Endothelial cell of umbilical vein (primary cell): Measurements from ENCODE around the gene SCG2. TPM values are rescaled to one million over a fixed set of nuclear protein-coding genes. Genes with fewer than 3 reads are reported as not detected.

Experiments
- BruUV-seq: library from RNA; stranded (reverse); fragments of 400-500 nt; replicated peaks from 2 replicates; lab custom pipeline; 2021; lab: Mats Ljungman, UMichigan
- CTCF ChIA-PET: fragments of 300-600, 350-600 bp; sonication (Branson Sonifier 250); formaldehyde crosslinking; loops from one replicate; lab custom pipeline; 2021; ENCODE audit warnings: antibody characterized with exemption, inconsistent platforms; lab: Charles Lee
- POLR2A ChIA-PET: fragments of 300-600, 350-600 bp; sonication (Branson Sonifier 250); formaldehyde crosslinking; loops from one replicate; lab custom pipeline; 2021; ENCODE audit warnings: antibody characterized with exemption, inconsistent platforms; lab: Charles Lee
- DNase-seq: peaks from one replicate; pipeline ENCODE4 v3.0.0-alpha.2; 2011; ENCODE audit warnings: low read depth, low spot score
- FAIRE-seq: peaks from 2 replicates; lab custom pipeline; 2011; peaks lifted over from hg19 to GRCh38; lab: Jason Lieb, UNC
- H2AFZ ChIP-seq: 2 replicates; pipeline ENCODE4 v1.6.0; 2012; ENCODE audit warnings: low read depth, low read length, control low read depth, inconsistent platforms
- H3K27ac ChIP-seq: 2 replicates; pipeline ENCODE4 v1.5.1; 2011; ENCODE audit warnings: low read depth, mild to moderate bottlenecking, control low read depth, low read length, moderate library complexity; ENCODE audit not compliant: insufficient read depth
- H3K27me3 ChIP-seq, 2 experiments: 2 replicates each; pipeline versions ENCODE4 v1.6.0 to v1.6.1; 2011; ENCODE audit warnings: low read length in 2 of 2, mixed read lengths in 1 of 2; ENCODE audit not compliant: control insufficient read depth in 2 of 2, insufficient read depth in 2 of 2
- H3K36me3 ChIP-seq, 2 experiments: 2 replicates in 1 of 2; 3 replicates in 1 of 2; pipeline ENCODE4 v1.5.1; 2011; ENCODE audit warnings: low read length in 2 of 2, mild to moderate bottlenecking in 1 of 2, moderate library complexity in 1 of 2; ENCODE audit not compliant: control insufficient read depth in 2 of 2, insufficient read depth in 2 of 2; ENCODE audit errors: extremely low read depth in 1 of 2
- H3K4me1 ChIP-seq: 3 replicates; pipeline ENCODE4 v1.5.1; 2011; ENCODE audit warnings: mild to moderate bottlenecking, low read length; ENCODE audit not compliant: control insufficient read depth, insufficient read depth; ENCODE audit errors: extremely low read depth
- H3K4me2 ChIP-seq: 2 replicates; pipeline ENCODE4 v1.6.1; 2011; ENCODE audit warnings: low read length, control low read depth, mixed read lengths; ENCODE audit not compliant: insufficient read depth
- H3K4me3 ChIP-seq, 3 experiments: fragments of 200-600 bp in 1 of 3; sonication (generic), shearing (Covaris generic) in 1 of 3; replicated peaks in 1 of 3; 2 replicates each; pipeline ENCODE4 v1.5.1; 2011 to 2016; ENCODE audit warnings: control low read depth in 3 of 3, low read length in 3 of 3, mild to moderate bottlenecking in 2 of 3, inconsistent platforms in 1 of 3, low read depth in 1 of 3, moderate library complexity in 1 of 3; ENCODE audit not compliant: insufficient read depth in 1 of 3
- H3K79me2 ChIP-seq: 2 replicates; pipeline ENCODE4 v1.6.0; 2012; ENCODE audit warnings: low read length, inconsistent platforms; ENCODE audit not compliant: control insufficient read depth, insufficient read depth
- H3K9ac ChIP-seq: replicated peaks from 2 replicates; pipeline ENCODE3; 2011; ENCODE audit warnings: low read length, control low read depth; ENCODE audit not compliant: insufficient read depth; ENCODE audit errors: extremely low read depth
- H3K9me1 ChIP-seq: replicated peaks from 3 replicates; pipeline ENCODE4 v1.6.0; 2011; ENCODE audit warnings: mild to moderate bottlenecking, low read length; ENCODE audit not compliant: control insufficient read depth, insufficient read depth; ENCODE audit errors: extremely low read depth
- H3K9me3 ChIP-seq: replicated peaks from 2 replicates; pipeline ENCODE4 v1.5.1; 2012; ENCODE audit warnings: low read length, inconsistent platforms; ENCODE audit not compliant: control insufficient read depth, insufficient read depth
- H4K20me1 ChIP-seq: replicated peaks from 2 replicates; pipeline ENCODE3; 2011; ENCODE audit warnings: mild to moderate bottlenecking, low read length; ENCODE audit not compliant: control insufficient read depth, insufficient read depth; ENCODE audit errors: extremely low read depth
- EZH2 ChIP-seq: IDR thresholded peaks from 2 replicates; pipeline ENCODE4 v1.6.1; 2012; ENCODE audit warnings: borderline replicate concordance, low read depth, mild to moderate bottlenecking, moderate library complexity, low read length, inconsistent platforms; ENCODE audit not compliant: severe bottlenecking
- FOS ChIP-seq: IDR thresholded peaks from 2 replicates; pipeline ENCODE4 v1.6.1; 2011; ENCODE audit warnings: mild to moderate bottlenecking, low read length, moderate library complexity, borderline replicate concordance; ENCODE audit not compliant: insufficient read depth
- GATA2 ChIP-seq: IDR thresholded peaks from 2 replicates; pipeline ENCODE4 v1.7.0; 2011; ENCODE audit warnings: low read depth, mild to moderate bottlenecking, moderate library complexity, mixed read lengths, low read length; ENCODE audit not compliant: insufficient read length, insufficient read depth
- JUN ChIP-seq: IDR thresholded peaks from 2 replicates; pipeline ENCODE4 v1.6.1; 2011; ENCODE audit warnings: borderline replicate concordance, low read depth; ENCODE audit not compliant: insufficient read length, insufficient read depth
- MYC ChIP-seq: IDR thresholded peaks from one replicate; pipeline ENCODE4 v1.6.1; 2011; ENCODE audit warnings: mild to moderate bottlenecking, low read depth, low read length
- POLR2A ChIP-seq: IDR thresholded peaks from 2 replicates; pipeline ENCODE4 v1.6.1; 2012; ENCODE audit warnings: low read depth, mild to moderate bottlenecking, control low read depth, low read length
- POLR2AphosphoS5 ChIP-seq: IDR thresholded peaks from 2 replicates; pipeline ENCODE4 v1.6.1; 2012; ENCODE audit warnings: low read depth, mild to moderate bottlenecking, control low read depth, low read length, moderate library complexity; ENCODE audit not compliant: insufficient read depth
- dilution Hi-C: fragments of 300-500 bp; cut with MboI; formaldehyde crosslinking; loops from one replicate; pipeline ENCODE4 v1.15.0; 2019; ENCODE audit warnings: low sequenced_read_pairs; ENCODE audit not compliant: extremely low pct_ligation_motif_present
- intact Hi-C: fragments of 100-400 bp; cut with micrococcal nuclease; formaldehyde crosslinking; loops from one replicate; pipeline ENCODE4 v1.10.0; 2022
- polyA plus RNA-seq, 4 experiments: library from polyadenylated mRNA; depleted of rRNA in 3 of 4; stranded (reverse) in 3 of 4; unstranded in 1 of 4; fragments of >200 nt; gene quantifications; 2 replicates each; pipeline versions ENCODE4 v1.2.1 to v1.2.3, GENCODE V29; 2011 to 2012; ENCODE audit warnings: missing spikeins in 1 of 4
- total RNA-seq: library from RNA; stranded (reverse); gene quantifications from 2 replicates; pipeline ENCODE4 v1.2.3, GENCODE V29; 2021
- TF ChIP-seq, protein P1 (sequence below): IDR thresholded peaks from 2 replicates; pipeline ENCODE4 v1.6.1; 2011; ENCODE audit not compliant: insufficient read depth, insufficient read length
- TF ChIP-seq, protein P2 (sequence below), 2 donors: IDR thresholded peaks; 1 replicate in 1 of 2; 2 replicates in 1 of 2; pipeline ENCODE4 v1.5.1; 2011; ENCODE audit warnings: low read length in 2 of 2, mild to moderate bottlenecking in 2 of 2, moderate library complexity in 2 of 2, control low read depth in 1 of 2, inconsistent platforms in 1 of 2, low read depth in 1 of 2; ENCODE audit not compliant: insufficient read depth in 1 of 2; ENCODE audit errors: extremely low read depth in 1 of 2

The SCG2 gene
- total and polyA plus RNA-seq, 2 donors (not counting 3 experiments of a cell fraction or from before 2014, with no cell fraction given) = not detected

DNA sequence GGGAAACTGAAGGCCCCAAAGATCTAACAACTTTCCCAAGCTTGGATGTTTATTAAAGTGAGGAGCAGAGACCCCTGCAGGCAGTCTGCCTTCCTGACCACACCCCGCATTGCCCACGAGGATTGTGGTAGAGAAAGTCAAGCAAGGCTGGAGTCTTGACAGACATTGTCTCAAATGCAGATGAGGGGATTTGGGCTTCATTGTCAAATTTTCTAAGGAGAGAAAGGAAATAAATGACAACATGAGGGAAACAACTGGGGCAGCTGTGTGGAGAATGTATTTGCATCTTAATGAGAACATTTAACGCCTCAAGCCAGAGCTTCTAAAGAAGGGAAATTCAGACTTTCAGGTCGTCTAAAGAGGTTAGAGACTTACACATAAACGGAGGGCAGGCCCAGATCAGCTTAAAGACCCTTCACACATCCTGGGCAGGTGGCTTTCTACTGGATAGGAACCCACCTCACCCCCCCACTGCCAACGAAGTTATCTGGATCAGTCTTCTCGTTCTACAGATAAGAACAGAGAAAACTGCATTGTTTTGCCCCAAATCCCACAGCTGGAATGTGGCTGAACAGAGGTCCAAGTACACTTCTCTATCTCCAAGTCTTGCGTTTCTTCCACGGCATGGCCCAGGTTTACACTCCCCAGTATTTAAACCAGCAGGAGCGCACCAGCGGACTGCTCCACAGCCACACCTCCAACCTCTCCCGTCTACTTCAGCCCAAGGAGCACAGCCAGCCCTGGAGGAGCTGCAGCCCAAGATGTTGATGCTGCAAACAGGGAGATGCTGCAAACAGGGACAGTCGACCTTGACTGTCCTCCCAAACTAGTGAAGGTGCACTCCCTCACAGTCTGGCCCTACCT, 16.2 kb upstream of the SCG2 start:
- Histone ChIP-seq H3K9me3 (no peaks in the 10 kb centered on the region), H3K4me2 (no peak overlapping the region), H3K4me1 (peaks cover 2% of the 10 kb centered on the region), H3K27ac (no peak overlapping the region), H4K20me1 (no peaks in the 10 kb centered on the region), H2AFZ (no peak overlapping the region), H3K9me1 (no peaks in the 10 kb centered on the region), H3K4me3 (no peak overlapping the region), H3K27me3 (peaks cover 8 to 11% of the 10 kb centered on the region in 2 experiments), H3K36me3 (no peaks in the 10 kb centered on the region), H3K79me2 (no peaks in the 10 kb centered on the region), H3K9ac (no peak overlapping the region)
- intact Hi-C loops (loop anchor here (10.0 kb wide), 2 partner anchors 374 to 514 kb away; no protein-coding TSS in a partner anchor), dilution Hi-C loops (no loop called here)
- DNase-seq (no peak), FAIRE-seq (no peak)
- no peak for TF ChIP-seq POLR2AphosphoS5
- no peak for TF ChIP-seq JUN
- TF ChIP-seq EZH2 = no peak
- TF ChIP-seq POLR2A = no peak
- no peak for TF ChIP-seq GATA2
- TF ChIP-seq, protein P1, sequence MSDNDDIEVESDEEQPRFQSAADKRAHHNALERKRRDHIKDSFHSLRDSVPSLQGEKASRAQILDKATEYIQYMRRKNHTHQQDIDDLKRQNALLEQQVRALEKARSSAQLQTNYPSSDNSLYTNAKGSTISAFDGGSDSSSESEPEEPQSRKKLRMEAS = no peak
- no peak for TF ChIP-seq MYC
- no peak for TF ChIP-seq FOS
- TF ChIP-seq, protein P2, sequence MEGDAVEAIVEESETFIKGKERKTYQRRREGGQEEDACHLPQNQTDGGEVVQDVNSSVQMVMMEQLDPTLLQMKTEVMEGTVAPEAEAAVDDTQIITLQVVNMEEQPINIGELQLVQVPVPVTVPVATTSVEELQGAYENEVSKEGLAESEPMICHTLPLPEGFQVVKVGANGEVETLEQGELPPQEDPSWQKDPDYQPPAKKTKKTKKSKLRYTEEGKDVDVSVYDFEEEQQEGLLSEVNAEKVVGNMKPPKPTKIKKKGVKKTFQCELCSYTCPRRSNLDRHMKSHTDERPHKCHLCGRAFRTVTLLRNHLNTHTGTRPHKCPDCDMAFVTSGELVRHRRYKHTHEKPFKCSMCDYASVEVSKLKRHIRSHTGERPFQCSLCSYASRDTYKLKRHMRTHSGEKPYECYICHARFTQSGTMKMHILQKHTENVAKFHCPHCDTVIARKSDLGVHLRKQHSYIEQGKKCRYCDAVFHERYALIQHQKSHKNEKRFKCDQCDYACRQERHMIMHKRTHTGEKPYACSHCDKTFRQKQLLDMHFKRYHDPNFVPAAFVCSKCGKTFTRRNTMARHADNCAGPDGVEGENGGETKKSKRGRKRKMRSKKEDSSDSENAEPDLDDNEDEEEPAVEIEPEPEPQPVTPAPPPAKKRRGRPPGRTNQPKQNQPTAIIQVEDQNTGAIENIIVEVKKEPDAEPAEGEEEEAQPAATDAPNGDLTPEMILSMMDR (IDR thresholded peaks at IDR 0.05; ENCODE audit: extremely low read depth in 1 of 2, insufficient read depth in 1 of 2, low read depth in 1 of 2, low read length in 2 of 2) = no peak
- ChIA-PET CTCF (interaction anchor here (1.3 kb wide), 1 partner anchor 312 kb away, joined by 4 read pairs; no protein-coding TSS in a partner anchor), POLR2A (no interaction called here)
- no TSS peak for BruUV-seq
